Measurements from ENCODE around the gene CTAGE1.
A peak's percentile ranks its signal among the peaks of the same experiment; 100 is the strongest.

Gene CTAGE1

DNA sequence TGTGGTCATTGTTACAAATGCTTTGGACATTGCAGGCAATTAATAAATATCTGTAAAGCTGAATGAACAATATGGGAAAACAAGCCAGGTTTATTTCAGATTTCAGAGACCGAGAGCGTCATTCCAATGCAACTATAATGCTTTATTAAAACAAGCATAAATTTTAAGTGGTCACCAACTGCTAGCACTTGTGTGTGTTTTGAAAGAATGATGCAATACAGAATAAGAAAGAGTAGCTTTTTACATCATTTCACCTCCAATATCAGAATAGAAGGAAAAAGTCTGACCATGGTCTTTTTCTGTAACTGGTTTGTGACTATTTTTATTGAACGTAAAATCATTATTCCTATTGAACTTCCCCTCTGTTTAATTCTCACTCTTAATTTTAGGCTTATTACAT is 7.6 kb downstream of the CTAGE1 start:
- TF ChIP-seq, protein P1, sequence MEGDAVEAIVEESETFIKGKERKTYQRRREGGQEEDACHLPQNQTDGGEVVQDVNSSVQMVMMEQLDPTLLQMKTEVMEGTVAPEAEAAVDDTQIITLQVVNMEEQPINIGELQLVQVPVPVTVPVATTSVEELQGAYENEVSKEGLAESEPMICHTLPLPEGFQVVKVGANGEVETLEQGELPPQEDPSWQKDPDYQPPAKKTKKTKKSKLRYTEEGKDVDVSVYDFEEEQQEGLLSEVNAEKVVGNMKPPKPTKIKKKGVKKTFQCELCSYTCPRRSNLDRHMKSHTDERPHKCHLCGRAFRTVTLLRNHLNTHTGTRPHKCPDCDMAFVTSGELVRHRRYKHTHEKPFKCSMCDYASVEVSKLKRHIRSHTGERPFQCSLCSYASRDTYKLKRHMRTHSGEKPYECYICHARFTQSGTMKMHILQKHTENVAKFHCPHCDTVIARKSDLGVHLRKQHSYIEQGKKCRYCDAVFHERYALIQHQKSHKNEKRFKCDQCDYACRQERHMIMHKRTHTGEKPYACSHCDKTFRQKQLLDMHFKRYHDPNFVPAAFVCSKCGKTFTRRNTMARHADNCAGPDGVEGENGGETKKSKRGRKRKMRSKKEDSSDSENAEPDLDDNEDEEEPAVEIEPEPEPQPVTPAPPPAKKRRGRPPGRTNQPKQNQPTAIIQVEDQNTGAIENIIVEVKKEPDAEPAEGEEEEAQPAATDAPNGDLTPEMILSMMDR (IDR thresholded peaks at IDR 0.05; ENCODE audit: control insufficient read depth, extremely low read depth, insufficient read depth) = no peak
- no peak overlapping the region for H3K4me3 ChIP-seq (ENCODE audit: low read depth, low read length)
- no peak for DNase-seq (ENCODE audit: low read depth)

DNA sequence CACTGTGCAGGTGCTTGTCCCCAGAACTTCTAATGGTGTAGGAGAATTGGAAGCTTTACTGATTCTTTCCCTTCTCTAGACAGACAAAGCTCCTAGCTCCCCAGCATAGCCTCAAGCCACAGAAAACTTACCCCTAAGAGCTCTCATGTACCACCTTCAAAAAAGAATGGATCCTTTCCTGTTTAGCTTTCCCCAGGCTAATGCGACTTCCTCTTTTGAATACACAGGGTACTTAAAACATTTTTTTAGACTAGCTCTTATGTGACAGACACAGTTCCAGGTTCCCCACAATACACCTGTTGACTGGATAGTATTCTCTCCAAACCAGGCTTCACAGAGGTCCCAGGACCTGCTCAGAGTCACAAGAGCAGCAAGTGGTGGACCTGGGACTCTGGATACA is 8.3 kb downstream of the CTAGE1 start:
- H3K4me3 ChIP-seq (ENCODE audit: low read depth, low read length) = no peak overlapping the region
- no peak for DNase-seq (ENCODE audit: low read depth)
- TF ChIP-seq, protein P1 (IDR thresholded peaks at IDR 0.05; ENCODE audit: control insufficient read depth, extremely low read depth, insufficient read depth) = no peak

DNA sequence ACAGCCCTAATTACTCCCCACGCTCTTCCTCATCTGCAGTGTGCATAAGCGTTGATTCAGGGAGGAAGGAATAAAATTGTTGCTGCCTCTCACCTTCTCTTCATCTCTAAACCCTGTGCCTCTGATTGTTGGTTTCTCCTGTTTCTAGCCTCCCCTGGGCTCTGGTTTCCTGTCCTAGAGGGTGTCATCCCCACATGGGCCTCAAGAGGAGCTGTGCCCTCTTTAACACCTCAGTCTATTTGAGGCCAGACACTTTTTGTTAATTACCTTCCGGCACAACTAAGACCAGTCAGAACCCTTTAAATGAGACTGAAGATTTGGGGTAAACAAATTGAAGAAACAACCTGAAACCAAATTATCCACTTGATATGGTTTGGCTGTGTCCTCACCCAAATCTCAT is 9.7 kb downstream of the CTAGE1 start:
- TF ChIP-seq, protein P1 (IDR thresholded peaks at IDR 0.05; ENCODE audit: control insufficient read depth, extremely low read depth, insufficient read depth) = no peak
- no peak overlapping the region for H3K4me3 ChIP-seq (ENCODE audit: low read depth, low read length)
- DNase-seq (ENCODE audit: low read depth) = no peak

- no peak overlapping the region for H3K4me3 ChIP-seq (ENCODE audit: low read depth, low read length)
- TF ChIP-seq, protein P1 (IDR thresholded peaks at IDR 0.05; ENCODE audit: control insufficient read depth, extremely low read depth, insufficient read depth) = no peak
- no peak for DNase-seq (ENCODE audit: low read depth)
Measured at GRCh38 chr18:22405142-22405541, 12.6 kb downstream of the CTAGE1 start.

DNA sequence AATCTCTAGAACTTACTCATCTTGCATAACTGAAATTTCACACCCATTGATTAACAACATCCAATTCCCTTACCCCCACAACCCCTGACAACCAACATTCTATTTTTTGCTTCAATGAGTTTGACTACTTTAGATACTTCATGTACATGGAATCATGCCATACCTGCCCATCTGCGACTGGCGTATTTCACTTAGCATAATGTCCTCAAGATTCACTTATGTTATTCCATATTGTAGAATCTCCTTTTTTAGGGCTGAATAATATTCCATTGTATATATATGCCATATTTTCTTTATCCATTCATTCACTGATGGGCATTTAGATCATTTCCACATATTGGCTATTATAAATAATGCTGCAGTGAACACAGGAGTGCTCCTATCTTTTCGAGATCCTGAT is 13.8 kb downstream of the CTAGE1 start:
- TF ChIP-seq, protein P1 (IDR thresholded peaks at IDR 0.05; ENCODE audit: control insufficient read depth, extremely low read depth, insufficient read depth) = no peak
- no peak for DNase-seq (ENCODE audit: low read depth)
- H3K4me3 ChIP-seq (ENCODE audit: low read depth, low read length) = no peak overlapping the region

DNA sequence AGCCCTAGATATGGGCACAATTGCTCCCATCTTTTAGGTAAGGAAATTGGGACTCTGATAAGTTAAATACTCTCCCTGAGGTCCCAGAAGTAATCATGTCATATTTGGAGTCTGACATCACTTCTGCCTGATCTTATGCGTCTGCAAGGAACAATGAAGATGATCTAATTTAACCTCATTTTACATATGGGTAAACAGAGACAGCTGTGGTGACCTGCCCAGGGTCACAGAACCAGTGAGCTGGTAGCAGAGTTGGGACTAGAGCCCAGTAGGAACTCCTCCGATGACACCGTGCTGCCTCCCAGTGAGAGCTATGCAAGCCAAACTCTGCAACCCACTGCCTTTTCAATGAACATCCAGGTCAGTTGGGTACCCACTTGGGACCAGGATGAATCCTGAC is 17.8 kb downstream of the CTAGE1 start:
- no peak for DNase-seq (ENCODE audit: low read depth)
- TF ChIP-seq, protein P1 (IDR thresholded peaks at IDR 0.05; ENCODE audit: control insufficient read depth, extremely low read depth, insufficient read depth) = 0 out of 2 replicates have a peak, but pooled peaks have one; percentile 26
- H3K4me3 ChIP-seq (ENCODE audit: low read depth, low read length) = no peak overlapping the region

DNA sequence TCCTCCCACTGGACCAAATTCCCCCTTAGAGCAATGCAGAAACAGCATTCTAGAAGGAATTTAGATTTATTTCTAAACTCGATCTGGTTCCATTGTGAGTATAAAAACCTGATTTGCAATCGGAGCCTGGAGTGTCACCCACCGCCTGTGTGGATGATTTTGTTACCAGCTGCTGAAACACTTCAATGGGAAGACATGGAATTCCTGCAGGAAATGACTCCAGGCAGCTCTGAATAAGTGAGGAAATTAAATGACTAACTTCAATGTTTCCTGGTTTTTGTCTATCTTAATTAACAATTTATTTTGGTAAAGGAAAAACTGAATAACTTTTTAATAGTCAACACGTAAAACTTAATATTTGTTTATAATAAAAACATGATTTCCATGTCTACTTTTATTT is 19.3 kb downstream of the CTAGE1 start:
- TF ChIP-seq, protein P1 (IDR thresholded peaks at IDR 0.05; ENCODE audit: control insufficient read depth, extremely low read depth, insufficient read depth) = no peak
- DNase-seq (ENCODE audit: low read depth) = no peak
- no peak overlapping the region for H3K4me3 ChIP-seq (ENCODE audit: low read depth, low read length)

Data from LNCaP clone FGC (cell line).